Breast epithelium (tissue), 4 donors: Measurements from ENCODE around the gene ZNF385A. TPM values are rescaled to one million over a fixed set of nuclear protein-coding genes. Genes with fewer than 3 reads are reported as not detected.
A peak's percentile ranks its signal among the peaks of the same experiment; 100 is the strongest.

ENCODE experiments used
- DNase-seq, 2 donors: peaks; one replicate each; pipeline ENCODE4 v3.0.0-alpha.2; 2019; ENCODE audit warnings: low spot score in 2 of 2
- H3K27ac ChIP-seq, 2 donors: fragments of 200-600 bp; sonication (generic) in 1 of 2; one replicate each; pipeline ENCODE4 v1.5.1; 2016 to 2019; ENCODE audit warnings: mild to moderate bottlenecking in 1 of 2
- H3K27me3 ChIP-seq, 2 donors: fragments of 200-600 bp; sonication (generic) in 1 of 2; one replicate each; pipeline versions ENCODE4 v1.5.1 to v1.6.0; 2017 to 2019; ENCODE audit warnings: control low read depth in 1 of 2, mild to moderate bottlenecking in 1 of 2
- H3K36me3 ChIP-seq: fragments of 200-600 bp; one replicate; pipeline ENCODE4 v1.5.1; 2019
- H3K4me1 ChIP-seq, 2 donors: fragments of 200-600 bp; sonication (generic); one replicate each; pipeline ENCODE4 v1.5.1; 2016 to 2019; ENCODE audit warnings: control low read depth in 1 of 2
- H3K4me3 ChIP-seq, 3 donors: fragments of 200-600 bp; sonication (generic); 1 replicate in 2 of 3; 2 replicates in 1 of 3; pipeline ENCODE4 v1.5.1; 2016 to 2019; ENCODE audit warnings: mild to moderate bottlenecking in 3 of 3, moderate library complexity in 2 of 3
- H3K9me3 ChIP-seq, 2 donors: fragments of 200-600 bp; sonication (generic) in 1 of 2; one replicate each; pipeline ENCODE4 v1.5.1; 2016 to 2019; ENCODE audit warnings: control low read depth in 1 of 2
- CTCF ChIP-seq, 3 donors: fragments of 450-650 bp; IDR thresholded peaks; one replicate each; pipeline ENCODE4 v1.5.1; 2016 to 2017; ENCODE audit warnings: antibody characterized with exemption in 3 of 3, mild to moderate bottlenecking in 3 of 3, moderate library complexity in 3 of 3
- POLR2A ChIP-seq: fragments of 450-650 bp; IDR thresholded peaks from one replicate; pipeline ENCODE4 v1.6.1; 2016; ENCODE audit warnings: antibody characterized with exemption, mild to moderate bottlenecking, moderate library complexity
- POLR2AphosphoS5 ChIP-seq, 3 donors: sonication (generic); formaldehyde crosslinking; IDR thresholded peaks; one replicate each; pipeline ENCODE4 v1.6.1; 2017; ENCODE audit warnings: antibody characterized with exemption in 3 of 3
- intact Hi-C: fragments of 100-400 bp; cut with DNase I; formaldehyde crosslinking; loops from one replicate; pipeline ENCODE4 v1.15.1; 2023; ENCODE audit warnings: low total_unique reads
- total RNA-seq, 3 donors: library from RNA; depleted of rRNA; stranded (reverse); fragments of >200 nt; gene quantifications; one replicate each; pipeline ENCODE4 v1.1.0, GENCODE V29; 2016

Gene ZNF385A
- total RNA-seq, 3 donors from 2014 or later: 8.9 to 18.4 (median 10.5) TPM

- DNase-seq: no peak
- intact Hi-C loops: loop anchor here (5.0 to 10.0 kb wide), 3 partner anchors 80 to 1378 kb away; partner anchors contain the start of genes CBX5, GDF11 and HNRNPA1
- H3K27ac ChIP-seq: no peak within 1 kb of the TSS
- no peak within 1 kb of the TSS for H3K4me3 ChIP-seq
- no peaks in the 10 kb centered on the region for H3K4me1 ChIP-seq
- H3K9me3 ChIP-seq: no peaks in the 10 kb centered on the region
- no peaks in the 10 kb centered on the region for H3K27me3 ChIP-seq
- H3K36me3 ChIP-seq: no peaks in the 10 kb centered on the region
- TF ChIP-seq CTCF (IDR thresholded peaks at IDR 0.05) (no peak), POLR2A (no peak), POLR2AphosphoS5 (IDR thresholded peaks at IDR 0.05) (no peak)
Measured at GRCh38 chr12:54364413-54364812, 20.1 kb downstream of the ZNF385A start, which contains the start of gene GPR84. GPR84 (minus strand) TSS chr12:54364486; CDS start chr12:54363851, 635 bp downstream.

GRCh38 chr12:54363618-54364017 is 20.9 kb downstream of the ZNF385A start:
- no peak overlapping the region for H3K4me3 ChIP-seq
- TF ChIP-seq CTCF (IDR thresholded peaks at IDR 0.05): no peak
- TF ChIP-seq POLR2A: no peak
- no peak for TF ChIP-seq POLR2AphosphoS5 (IDR thresholded peaks at IDR 0.05)
- no peaks in the 10 kb centered on the region for H3K27me3 ChIP-seq
- intact Hi-C loops: loop anchor here (5.0 to 10.0 kb wide), 3 partner anchors 79 to 1379 kb away; partner anchors contain the start of genes CBX5, GDF11 and HNRNPA1
- no peaks in the 10 kb centered on the region for H3K4me1 ChIP-seq
- H3K9me3 ChIP-seq: no peaks in the 10 kb centered on the region
- no peak for DNase-seq
- H3K27ac ChIP-seq: no peak overlapping the region
- no peaks in the 10 kb centered on the region for H3K36me3 ChIP-seq

GRCh38 chr12:54363047-54363446 is 21.5 kb downstream of the ZNF385A start:
- no peak for DNase-seq
- Histone ChIP-seq H3K36me3 (no peaks in the 10 kb centered on the region), H3K4me3 (no peak overlapping the region), H3K9me3 (no peaks in the 10 kb centered on the region), H3K4me1 (no peaks in the 10 kb centered on the region), H3K27ac (no peak overlapping the region), H3K27me3 (no peaks in the 10 kb centered on the region)
- TF ChIP-seq POLR2A (no peak), POLR2AphosphoS5 (IDR thresholded peaks at IDR 0.05) (no peak), CTCF (IDR thresholded peaks at IDR 0.05) (no peak)
- intact Hi-C loops: loop anchor here (5.0 to 10.0 kb wide), 3 partner anchors 78 to 1379 kb away; partner anchors contain the start of genes CBX5, GDF11 and HNRNPA1

- intact Hi-C loops: loop anchor here (5.0 to 10.0 kb wide), 3 partner anchors 76 to 1381 kb away; partner anchors contain the start of genes CBX5, GDF11 and HNRNPA1
- DNase-seq: peak; percentile 72 to 76
- TF ChIP-seq CTCF (IDR thresholded peaks at IDR 0.05): peak; percentile 69 to 88 (median 78)
- no peak for TF ChIP-seq POLR2A
- peak in 1 of 3 donors; percentile 32 for TF ChIP-seq POLR2AphosphoS5 (IDR thresholded peaks at IDR 0.05)
- Histone ChIP-seq H3K27me3 (no peaks in the 10 kb centered on the region), H3K9me3 (no peaks in the 10 kb centered on the region), H3K4me3 (no peak overlapping the region), H3K27ac (peak overlapping the region; percentile 90 to 93), H3K36me3 (no peaks in the 10 kb centered on the region), H3K4me1 (no peaks in the 10 kb centered on the region)
Measured at GRCh38 chr12:54360717-54361456, 23.6 kb downstream of the ZNF385A start.
